Measurements from ENCODE around the gene ASIC3. TPM values are rescaled to one million over a fixed set of nuclear protein-coding genes. Genes with fewer than 3 reads are reported as not detected.

The ASIC3 gene
- total and polyA plus RNA-seq, 10 donors: 1.1 to 5.0 (median 2.8) TPM

DNA sequence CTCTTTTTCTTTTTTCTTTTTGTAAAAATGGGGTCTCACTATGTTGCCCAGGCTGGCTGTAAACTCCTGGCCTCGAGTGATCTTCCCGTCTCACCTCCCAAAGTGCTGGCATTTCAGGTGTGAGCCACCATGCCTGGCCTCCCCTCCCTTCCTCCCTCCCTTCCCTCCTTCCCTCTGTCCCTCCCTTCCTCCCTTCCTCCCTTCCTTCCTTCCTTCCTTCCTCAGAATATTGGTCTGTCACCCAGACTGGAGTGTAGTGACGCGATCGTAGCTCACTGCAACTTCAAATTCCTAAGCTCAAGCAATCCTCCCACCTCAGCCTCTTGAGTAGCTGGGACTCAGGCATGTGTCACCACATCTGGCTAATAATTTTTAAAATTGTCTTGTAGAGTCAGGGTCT, 46.3 kb downstream of the ASIC3 start:
- DNase-seq: no peak
- Histone ChIP-seq H3K4me3 (no peak overlapping the region), H3K36me3 (peaks cover 0 to 21% (median 0%) of the 10 kb centered on the region in 6 donors), H3K27me3 (replicated peaks in 1 of 7) (no peaks in the 10 kb centered on the region), H3K9me3 (no peaks in the 10 kb centered on the region), H3K4me1 (peaks cover 13 to 58% (median 30%) of the 10 kb centered on the region in 6 donors), H3K27ac (peak overlapping the region in 2 of 8 donors; percentile 4 to 18)
- TF ChIP-seq POLR2AphosphoS5 (IDR thresholded peaks at IDR 0.05) (no peak), CTCF (IDR thresholded peaks at IDR 0.05 in 8 of 11, conservative IDR thresholded peaks at IDR 0.05 in 3 of 11) (no peak), POLR2A (IDR thresholded peaks at IDR 0.05) (no peak)
- 61 to 78% (median 65%) methylated on average over 5 of the region's 5 CpGs for WGBS, 5 donors
- intact Hi-C loops (cut with DNase I; ENCODE audit: low total_unique reads): no loop called here

- intact Hi-C loops (cut with DNase I; ENCODE audit: low total_unique reads): no loop called here
- peak overlapping the region in 2 of 8 donors; percentile 4 to 18 for H3K27ac ChIP-seq
- 74 to 82% (median 79%) methylated on average over 10 of the region's 10 CpGs for WGBS, 5 donors
Measured at GRCh38 chr7:151095123-151095797, 46.9 kb downstream of the ASIC3 start.

GRCh38 chr7:151095828-151096475, 47.6 kb downstream of the ASIC3 start:
- TF ChIP-seq CTCF (IDR thresholded peaks at IDR 0.05 in 8 of 11, conservative IDR thresholded peaks at IDR 0.05 in 3 of 11) (no peak), POLR2AphosphoS5 (IDR thresholded peaks at IDR 0.05) (no peak), POLR2A (IDR thresholded peaks at IDR 0.05) (no peak)
- intact Hi-C loops (cut with DNase I; ENCODE audit: low total_unique reads): no loop called here
- no peak for DNase-seq
- Histone ChIP-seq H3K4me1 (peaks cover 7 to 53% (median 26%) of the 10 kb centered on the region in 6 donors), H3K4me3 (no peak overlapping the region), H3K27ac (no peak overlapping the region), H3K36me3 (peaks cover 0 to 21% (median 0%) of the 10 kb centered on the region in 6 donors), H3K9me3 (no peaks in the 10 kb centered on the region), H3K27me3 (replicated peaks in 1 of 7) (no peaks in the 10 kb centered on the region)
- WGBS, 5 donors: 78 to 87% (median 86%) methylated on average over 17 of the region's 17 CpGs

More at GRCh38 chr7:151095123-151095797, 46.9 kb downstream of the ASIC3 start:
- no peak for TF ChIP-seq POLR2A (IDR thresholded peaks at IDR 0.05)
- Histone ChIP-seq H3K9me3 (no peaks in the 10 kb centered on the region), H3K4me1 (peaks cover 9 to 58% (median 28%) of the 10 kb centered on the region in 6 donors), H3K36me3 (peaks cover 0 to 21% (median 0%) of the 10 kb centered on the region in 6 donors), H3K4me3 (no peak overlapping the region), H3K27me3 (replicated peaks in 1 of 7) (no peaks in the 10 kb centered on the region)
- no peak for DNase-seq

DNA sequence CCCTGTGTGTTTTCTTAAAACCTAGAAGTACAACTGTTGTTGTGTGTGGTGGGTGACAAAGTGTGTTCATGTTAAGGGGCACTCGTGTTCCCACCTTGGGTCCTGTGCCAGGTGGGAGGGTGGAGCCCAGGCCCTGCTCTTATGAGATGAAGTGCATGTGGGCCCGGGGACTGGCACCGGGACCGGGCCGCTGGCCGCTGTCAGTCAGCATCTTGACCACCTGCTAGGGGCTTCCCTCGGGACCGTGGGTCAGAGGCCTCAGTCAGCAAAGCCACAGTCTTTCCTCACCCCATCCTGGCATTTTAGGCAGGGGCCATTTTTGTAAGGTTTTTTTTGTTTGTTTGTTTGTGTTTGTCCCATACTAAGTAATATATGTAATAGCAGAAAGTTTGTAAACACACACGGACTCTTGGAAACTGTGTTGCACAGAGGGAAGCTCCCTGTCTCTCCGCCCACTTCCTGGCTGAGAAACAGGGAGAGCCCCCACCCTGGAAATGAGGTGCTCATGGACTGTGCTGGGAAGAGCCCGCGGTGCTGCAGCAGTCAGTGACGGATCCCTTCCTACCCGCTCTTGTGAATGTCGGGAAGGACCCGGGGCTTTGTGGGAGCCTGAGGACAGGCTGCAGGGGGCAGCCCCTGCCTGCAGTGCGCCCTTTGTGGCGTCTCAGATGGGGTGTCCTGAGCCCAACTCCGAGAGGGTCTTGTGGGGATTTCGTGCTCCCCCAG, 51.3 kb downstream of the ASIC3 start:
- H3K27me3 ChIP-seq (replicated peaks in 1 of 7): no peaks in the 10 kb centered on the region
- WGBS, 5 donors: 62 to 83% (median 78%) methylated on average over 17 to 20 of the region's 20 CpGs
- peaks cover 0 to 23% (median 16%) of the 10 kb centered on the region in 6 donors for H3K4me1 ChIP-seq
- peak in 1 of 3 donors; percentile 23 for TF ChIP-seq POLR2AphosphoS5 (IDR thresholded peaks at IDR 0.05)
- no peak for TF ChIP-seq CTCF (IDR thresholded peaks at IDR 0.05 in 8 of 11, conservative IDR thresholded peaks at IDR 0.05 in 3 of 11)
- H3K4me3 ChIP-seq: no peak overlapping the region
- no peaks in the 10 kb centered on the region for H3K9me3 ChIP-seq
- H3K36me3 ChIP-seq: peaks cover 0 to 17% (median 0%) of the 10 kb centered on the region in 6 donors
- DNase-seq: no peak
- no peak overlapping the region for H3K27ac ChIP-seq
- intact Hi-C loops (cut with DNase I; ENCODE audit: low total_unique reads): no loop called here
